Heart right ventricle (tissue), 16 donors: ENCODE results near the gene KRT6B. TPM values are rescaled to one million over a fixed set of nuclear protein-coding genes. Genes with fewer than 3 reads are reported as not detected.

Experiments
- ATAC-seq, 8 donors: fragments of 200-7000 bp; cut with Tn5 transposase; one replicate each; pipeline ENCODE4 v1.9.1; 2020; ENCODE audit warnings: mild to moderate bottlenecking in 8 of 8, moderate library complexity in 8 of 8, moderate number of reproducible peaks in 1 of 8
- DNase-seq, 2 donors: peaks; one replicate each; pipeline ENCODE4 v3.0.0-alpha.2; 2020
- H3K27ac ChIP-seq, 10 donors: fragments of 200-600 bp; sonication (generic) in 2 of 10; one replicate each; pipeline versions ENCODE4 v1.5.0 to v1.8.0; 2020 to 2022; ENCODE audit warnings: mild to moderate bottlenecking in 3 of 10
- H3K27me3 ChIP-seq, 7 donors: fragments of 200-600 bp; one replicate each; pipeline ENCODE4 v1.8.0; 2021 to 2022; ENCODE audit warnings: mild to moderate bottlenecking in 2 of 7
- H3K36me3 ChIP-seq, 9 donors: fragments of 200-600 bp; sonication (generic) in 1 of 9; one replicate each; pipeline versions ENCODE4 v1.5.0 to v1.8.0; 2020 to 2022; ENCODE audit warnings: mild to moderate bottlenecking in 2 of 9
- H3K4me1 ChIP-seq, 9 donors: fragments of 200-600 bp; sonication (generic) in 1 of 9; one replicate each; pipeline versions ENCODE4 v1.5.0 to v1.8.0; 2020 to 2022; ENCODE audit warnings: mild to moderate bottlenecking in 4 of 9
- H3K4me3 ChIP-seq, 10 donors: fragments of 200-600 bp; sonication (generic) in 2 of 10; one replicate each; pipeline versions ENCODE4 v1.5.0 to v1.8.0; 2020 to 2022; ENCODE audit warnings: mild to moderate bottlenecking in 7 of 10, moderate library complexity in 2 of 10
- H3K9me3 ChIP-seq, 11 donors: fragments of 200-600 bp in 10 of 11; sonication (generic) in 2 of 11; one replicate each; pipeline versions ENCODE4 v1.5.0 to v1.8.0; 2013 to 2022; ENCODE audit warnings: mild to moderate bottlenecking in 2 of 11, control low read depth in 1 of 11, moderate library complexity in 1 of 11
- WGBS, 2 donors: extraction: QIAGEN DNeasy Blood & Tissue Kit; methylation state at CpG; one replicate each; pipeline ENCODE4 v1.1.7; 2013; ENCODE audit warnings: inconsistent platforms in 1 of 2; 5-methylcytosine and 5-hydroxymethylcytosine counted together
- intact Hi-C, 10 donors: fragments of 100-400 bp; cut with DNase I; formaldehyde crosslinking; loops; one replicate each; pipeline versions ENCODE4 v1.11.1 to v1.14.2; 2022
- polyA plus RNA-seq, 2 donors: library from polyadenylated mRNA; stranded (reverse); fragments of 200-250 nt; gene quantifications; one replicate each; pipeline ENCODE4 v1.2.3, GENCODE V29; 2013
- total RNA-seq, 10 donors: library from RNA; stranded (reverse); fragmentation: NEBNext Ultra II Directional in 3 of 10; extraction: Animal tissue kit (Norgen Biotek cat#: 25700) in 3 of 10; gene quantifications; one replicate each; pipeline versions ENCODE4 v1.2.1 to v1.2.4, GENCODE V29; 2021 to 2023
- TF ChIP-seq, protein P1 (sequence below), 9 donors: fragments of 200-600 bp; sonication (generic) in 2 of 9; IDR thresholded peaks; one replicate each; pipeline versions ENCODE4 v1.5.0 to v1.8.0; 2021 to 2022; ENCODE audit warnings: antibody characterized with exemption in 9 of 9, mild to moderate bottlenecking in 5 of 9, moderate library complexity in 1 of 9
- donor health status: Arrhythmogenic right ventricular cardiomyopathy.
- donor health status: ischemic (EF 13 %, LVEDD 7.1; RV severe dilation, severe dysfunction).
- donor health status: healthy with polysubstance abuse.
- donor health status: DM: no; HTN: yes; CAD: no.
- donor health status: DM: no; HTN: no; CAD: no.
- donor health status: ischemic (EF 25% LVEDD 6.9; RV normal size, moderate dysfunction).
- donor health status: ischemic (EF 25% LVEDD 5.7; RV mildly dilated, moderate dysfunction).
- donor health status: healthy.
- donor health status: DM: yes; HTN: yes; CAD: no.
- donor health status: Ischemic cardiomyopathy.
- donor health status: ischemic (EF 35%, LVEDD 5.7; RV mildly dilated, moderate dysfunction).
- donor health status: nonischemic (EF 11% LVEDD 7.7; RV severe dilation, severe dysfunction).
- donor health status: DM: yes; HTN: yes; CAD: no.
- donor health status: PGD.
- donor health status: ischemic (EF 29% LVEDD 5.4; RV normal size, mild dysfunction).
- donor health status: nonischemic (EF 23%, LVEDD 6.1; RV moderate dilation, normal function).

KRT6B gene
- total and polyA plus RNA-seq, 12 donors: 0.06 TPM; not detected in 11

DNA sequence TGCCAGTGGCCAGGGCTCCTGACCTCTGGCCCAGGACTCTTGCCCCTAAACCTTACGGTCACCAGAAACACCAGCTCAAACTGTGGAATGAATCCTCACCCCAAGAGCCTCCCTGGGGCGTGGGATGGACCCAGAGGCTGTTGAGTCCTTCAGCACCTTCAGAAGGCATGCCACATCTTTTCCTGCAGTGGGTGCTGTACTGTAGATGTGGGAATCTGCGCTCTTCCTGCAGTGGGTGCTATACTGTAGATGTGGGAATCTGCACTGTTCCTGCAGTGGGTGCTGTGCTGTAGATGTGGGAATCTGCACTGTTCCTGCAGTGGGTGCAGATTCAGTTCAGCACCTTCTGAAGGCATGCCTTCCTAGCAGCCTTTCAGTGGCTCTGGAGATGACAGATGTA is 47.0 kb downstream of the KRT6B start:
- no peak overlapping the region for H3K27ac ChIP-seq
- 80 to 92% methylated on average over 3 of the region's 3 CpGs for WGBS, 2 donors

DNA sequence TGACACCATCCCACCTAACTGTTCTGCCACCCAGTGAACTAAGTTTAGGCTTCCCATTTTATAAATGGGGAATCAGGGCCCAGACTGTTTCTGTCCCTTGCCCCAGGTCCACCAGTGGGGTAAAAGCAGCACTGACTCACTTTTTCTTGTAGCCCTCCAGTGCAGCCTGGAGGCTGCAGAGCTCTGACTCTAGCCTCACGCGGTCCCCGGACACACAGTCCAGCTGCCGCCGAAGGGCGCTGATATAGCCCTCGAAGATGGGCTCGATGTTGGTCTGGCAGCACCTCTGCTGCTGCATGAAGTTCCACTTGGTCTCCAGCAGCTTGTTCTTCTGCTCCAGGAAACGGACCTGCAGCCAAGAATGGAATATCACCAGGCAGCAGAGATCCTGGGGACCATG is 48.4 kb downstream of the KRT6B start:
- DNase-seq: no peak
- 89 to 92% methylated on average over 9 of the region's 9 CpGs for WGBS, 2 donors
- no peaks in the 10 kb centered on the region for H3K4me1 ChIP-seq
- H3K27me3 ChIP-seq: peaks cover 0 to 45% (median 7%) of the 10 kb centered on the region in 7 donors
- H3K36me3 ChIP-seq: no peaks in the 10 kb centered on the region
- H3K4me3 ChIP-seq: no peak overlapping the region
- TF ChIP-seq, protein P1, sequence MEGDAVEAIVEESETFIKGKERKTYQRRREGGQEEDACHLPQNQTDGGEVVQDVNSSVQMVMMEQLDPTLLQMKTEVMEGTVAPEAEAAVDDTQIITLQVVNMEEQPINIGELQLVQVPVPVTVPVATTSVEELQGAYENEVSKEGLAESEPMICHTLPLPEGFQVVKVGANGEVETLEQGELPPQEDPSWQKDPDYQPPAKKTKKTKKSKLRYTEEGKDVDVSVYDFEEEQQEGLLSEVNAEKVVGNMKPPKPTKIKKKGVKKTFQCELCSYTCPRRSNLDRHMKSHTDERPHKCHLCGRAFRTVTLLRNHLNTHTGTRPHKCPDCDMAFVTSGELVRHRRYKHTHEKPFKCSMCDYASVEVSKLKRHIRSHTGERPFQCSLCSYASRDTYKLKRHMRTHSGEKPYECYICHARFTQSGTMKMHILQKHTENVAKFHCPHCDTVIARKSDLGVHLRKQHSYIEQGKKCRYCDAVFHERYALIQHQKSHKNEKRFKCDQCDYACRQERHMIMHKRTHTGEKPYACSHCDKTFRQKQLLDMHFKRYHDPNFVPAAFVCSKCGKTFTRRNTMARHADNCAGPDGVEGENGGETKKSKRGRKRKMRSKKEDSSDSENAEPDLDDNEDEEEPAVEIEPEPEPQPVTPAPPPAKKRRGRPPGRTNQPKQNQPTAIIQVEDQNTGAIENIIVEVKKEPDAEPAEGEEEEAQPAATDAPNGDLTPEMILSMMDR (IDR thresholded peaks at IDR 0.05): no peak
- intact Hi-C loops: no loop called here
- no peaks in the 10 kb centered on the region for H3K9me3 ChIP-seq
- no peak overlapping the region for H3K27ac ChIP-seq
- ATAC-seq: no peak

More for the DNA sequence above, 47.0 kb downstream of the KRT6B start:
- H3K9me3 ChIP-seq: no peaks in the 10 kb centered on the region
- TF ChIP-seq, protein P1 (IDR thresholded peaks at IDR 0.05): no peak
- peaks cover 0 to 35% (median 0%) of the 10 kb centered on the region in 7 donors for H3K27me3 ChIP-seq
- no peaks in the 10 kb centered on the region for H3K4me1 ChIP-seq
- no peak for DNase-seq
- H3K36me3 ChIP-seq: no peaks in the 10 kb centered on the region
- H3K4me3 ChIP-seq: no peak overlapping the region
- no peak for ATAC-seq
- intact Hi-C loops: no loop called here

DNA sequence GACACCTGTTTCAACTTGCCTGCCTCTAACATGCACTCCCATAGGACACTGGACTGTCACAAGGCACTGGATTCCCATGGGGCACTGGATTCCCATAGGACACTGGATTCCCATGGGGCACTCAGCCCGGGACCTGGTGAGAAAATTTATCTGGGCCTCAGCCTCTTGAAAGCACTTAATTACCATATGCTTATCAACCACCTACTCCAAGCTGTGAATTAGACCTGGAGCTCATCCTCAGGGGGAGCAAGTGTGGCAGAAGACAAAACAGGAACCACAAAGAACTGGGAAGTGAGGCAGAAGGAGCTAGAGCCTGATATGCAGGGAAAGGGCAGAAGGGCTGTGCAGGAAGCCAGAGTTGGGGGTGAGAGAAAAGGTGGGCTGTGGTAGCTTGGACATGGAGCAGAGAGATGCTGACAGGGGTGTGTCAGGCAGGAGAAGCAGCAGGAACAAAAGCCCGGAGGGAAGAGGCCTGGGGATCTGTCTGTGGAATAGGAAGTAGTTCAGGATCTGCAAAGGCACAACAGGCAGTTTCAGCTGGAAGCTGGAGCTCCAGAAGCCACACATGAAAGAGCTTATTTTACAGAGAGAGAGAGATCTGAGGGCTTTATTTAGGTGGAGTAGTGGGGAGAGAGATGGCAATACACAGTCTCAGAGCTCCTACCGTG is 48.9 kb downstream of the KRT6B start:
- intact Hi-C loops: no loop called here
- DNase-seq: no peak
- no peaks in the 10 kb centered on the region for H3K9me3 ChIP-seq
- no peaks in the 10 kb centered on the region for H3K36me3 ChIP-seq
- TF ChIP-seq, protein P1 (IDR thresholded peaks at IDR 0.05): no peak
- no peaks in the 10 kb centered on the region for H3K4me1 ChIP-seq
- no peak for ATAC-seq
- H3K4me3 ChIP-seq: no peak overlapping the region
- H3K27ac ChIP-seq: no peak overlapping the region
- 43 to 52% methylated on average over 3 of the region's 3 CpGs for WGBS, 2 donors
- peaks cover 0 to 49% (median 8%) of the 10 kb centered on the region in 7 donors for H3K27me3 ChIP-seq

DNA sequence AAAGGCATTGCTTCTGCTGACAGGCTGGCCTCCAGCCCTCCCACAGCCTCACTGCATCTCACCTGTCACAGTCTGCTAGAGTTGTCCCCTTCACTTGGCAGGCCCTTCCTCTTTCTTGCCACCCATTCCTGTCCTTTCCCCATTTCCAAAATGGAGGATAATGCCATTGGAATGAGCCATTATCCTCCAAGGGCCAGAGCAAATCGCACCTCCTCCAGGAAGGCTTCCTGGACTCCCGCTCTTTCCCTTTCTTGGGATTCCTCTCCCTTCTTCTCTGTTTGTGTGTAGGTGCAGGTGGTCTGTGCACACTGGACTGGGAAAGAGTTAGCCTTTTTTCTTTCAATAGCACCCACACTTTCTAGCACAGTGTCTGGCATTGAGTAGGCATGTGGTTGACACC is 49.6 kb downstream of the KRT6B start:
- WGBS, 2 donors: 94 to 96% methylated on average over 2 of the region's 2 CpGs
- intact Hi-C loops: no loop called here
- H3K36me3 ChIP-seq: no peaks in the 10 kb centered on the region
- H3K27me3 ChIP-seq: peaks cover 0 to 48% (median 8%) of the 10 kb centered on the region in 7 donors
- ATAC-seq (no peak), DNase-seq (no peak)
- no peak overlapping the region for H3K27ac ChIP-seq
- H3K4me3 ChIP-seq: no peak overlapping the region
- no peaks in the 10 kb centered on the region for H3K4me1 ChIP-seq
- H3K9me3 ChIP-seq: no peaks in the 10 kb centered on the region
- TF ChIP-seq, protein P1 (IDR thresholded peaks at IDR 0.05): no peak
